ENCODE results near the gene AFG3L2. TPM values are rescaled to one million over a fixed set of nuclear protein-coding genes. Genes with fewer than 3 reads are reported as not detected.

The AFG3L2 gene
- total RNA-seq, 1 donor from 2014 or later: 136 TPM

- no peak for TF ChIP-seq CTCF (IDR thresholded peaks at IDR 0.05; ENCODE audit: borderline replicate concordance)
- Histone ChIP-seq H3K27me3 (ENCODE audit: low read depth) (no peaks in the 10 kb centered on the region), H3K4me3 (no peak overlapping the region), H3K9me3 (replicated peaks) (no peaks in the 10 kb centered on the region), H3K4me1 (peaks cover 39% of the 10 kb centered on the region), H3K27ac (replicated peaks) (peak overlapping the region; percentile 62), H3K36me3 (peaks cover 86% of the 10 kb centered on the region)
- DNase-seq: no peak
- intact Hi-C loops (cut with micrococcal nuclease): no loop called here
Observed at GRCh38 chr18:12329125-12329698, 47.8 kb downstream of the AFG3L2 start.

DNA sequence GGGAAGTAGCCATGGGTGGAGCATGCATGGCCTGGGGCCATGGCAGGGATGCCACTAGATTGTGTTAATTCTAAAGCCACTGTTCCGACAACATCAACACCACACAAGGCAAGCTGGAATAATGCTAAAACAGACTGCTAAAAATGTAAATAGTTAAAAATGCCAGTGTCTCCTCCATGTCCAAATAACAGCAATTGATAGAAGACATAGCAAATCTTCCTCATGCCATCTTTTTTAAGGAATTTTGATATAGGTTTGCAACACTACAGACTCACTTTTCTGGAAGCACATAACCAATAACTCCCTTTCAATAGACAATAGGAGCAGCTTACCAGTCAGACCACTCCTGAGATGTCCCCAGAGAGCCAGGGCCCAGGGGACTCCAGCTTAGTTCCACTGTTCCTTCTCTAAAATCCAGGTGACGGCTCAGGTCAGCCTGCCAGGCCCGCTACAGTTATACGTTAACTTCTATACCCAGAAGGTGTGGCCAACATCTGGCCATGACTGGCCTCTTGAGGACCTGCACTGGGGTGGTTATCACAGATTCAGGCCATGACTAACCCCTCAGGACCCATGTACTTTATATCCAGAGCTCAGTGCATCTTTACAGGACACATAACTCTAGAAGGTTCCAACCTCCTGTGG is 48.7 kb downstream of the AFG3L2 start:
- H3K27me3 ChIP-seq (ENCODE audit: low read depth): no peaks in the 10 kb centered on the region
- no peaks in the 10 kb centered on the region for H3K9me3 ChIP-seq (replicated peaks)
- DNase-seq: no peak
- peak overlapping the region; percentile 62 for H3K27ac ChIP-seq (replicated peaks)
- peak; percentile 8 for TF ChIP-seq CTCF (IDR thresholded peaks at IDR 0.05; ENCODE audit: borderline replicate concordance)
- peaks cover 40% of the 10 kb centered on the region for H3K4me1 ChIP-seq
- intact Hi-C loops (cut with micrococcal nuclease): no loop called here
- H3K36me3 ChIP-seq: peaks cover 88% of the 10 kb centered on the region
- no peak overlapping the region for H3K4me3 ChIP-seq

DNA sequence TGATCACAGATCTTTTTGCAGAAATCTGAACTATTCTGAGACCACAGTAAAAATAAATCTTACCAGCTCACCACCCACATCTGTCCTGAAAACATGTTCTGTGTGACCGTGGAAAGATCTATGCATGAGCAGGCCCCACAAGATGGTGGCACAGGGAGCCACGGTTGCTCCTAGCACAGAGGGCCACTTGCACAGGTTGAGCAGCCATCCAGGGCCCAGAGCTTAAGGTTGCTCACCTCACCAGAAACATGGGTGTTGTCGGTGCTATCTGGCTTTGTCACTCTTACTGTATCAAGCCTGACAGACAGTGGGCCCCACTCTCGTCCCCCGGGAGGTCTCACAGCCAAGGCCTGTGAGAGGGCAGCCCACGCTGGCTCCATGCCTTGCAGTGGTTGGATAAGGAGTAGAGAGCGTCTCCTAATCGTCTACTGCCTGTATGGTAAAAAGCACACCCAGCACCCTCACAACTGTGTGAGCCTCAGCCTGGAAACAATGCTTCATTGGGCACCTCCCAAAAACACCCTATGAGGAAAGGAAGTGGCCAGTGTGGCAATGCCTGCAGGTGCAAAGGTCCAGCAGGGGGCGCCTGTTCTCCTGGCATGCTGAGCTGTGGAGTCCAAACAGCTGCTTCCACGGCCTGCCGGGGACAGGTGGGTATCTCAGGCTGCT is 49.4 kb downstream of the AFG3L2 start:
- H3K4me1 ChIP-seq: peaks cover 47% of the 10 kb centered on the region
- peak overlapping the region; percentile 62 for H3K27ac ChIP-seq (replicated peaks)
- no peak overlapping the region for H3K4me3 ChIP-seq
- intact Hi-C loops (cut with micrococcal nuclease): no loop called here
- no peaks in the 10 kb centered on the region for H3K27me3 ChIP-seq (ENCODE audit: low read depth)
- peaks cover 93% of the 10 kb centered on the region for H3K36me3 ChIP-seq
- peak; percentile 85 for DNase-seq
- TF ChIP-seq CTCF (IDR thresholded peaks at IDR 0.05; ENCODE audit: borderline replicate concordance): peak; percentile 83
- H3K9me3 ChIP-seq (replicated peaks): no peaks in the 10 kb centered on the region

DNA sequence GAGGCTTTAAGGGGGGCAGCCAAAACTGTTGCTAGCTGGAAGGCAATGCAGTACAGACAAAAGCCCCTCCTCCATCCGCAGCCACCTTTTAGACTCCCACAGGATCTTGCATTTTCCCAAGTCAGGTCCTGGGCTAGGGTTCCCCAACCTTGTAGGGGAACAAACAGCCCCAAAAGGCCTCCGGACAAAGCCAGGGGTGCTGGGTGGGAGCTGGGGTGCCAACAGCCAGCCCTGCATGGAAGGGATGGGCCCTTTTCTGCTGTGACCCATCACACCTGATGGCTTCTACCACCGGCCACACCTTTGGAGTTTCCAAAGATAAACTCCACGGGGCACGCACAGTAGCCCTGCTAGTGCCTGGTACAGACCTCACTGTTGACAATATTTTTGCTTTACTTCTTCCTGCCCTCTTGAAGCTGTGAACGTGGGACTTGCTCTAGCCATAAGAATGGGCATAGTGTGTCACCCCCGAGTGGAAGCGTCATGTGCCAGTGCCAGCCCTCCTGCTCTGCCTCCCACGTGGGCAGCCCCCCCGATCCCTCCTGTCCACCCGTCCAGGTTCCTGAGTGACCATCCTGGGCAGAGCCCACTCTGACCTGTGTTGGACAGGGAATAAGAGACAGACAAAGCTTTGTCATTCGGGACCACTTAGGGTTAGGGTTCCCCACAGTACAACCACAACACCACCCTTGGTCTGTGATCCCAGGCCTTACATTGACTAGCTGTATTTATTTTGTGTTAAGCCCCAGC is 50.1 kb downstream of the AFG3L2 start:
- Histone ChIP-seq H3K4me1 (peaks cover 52% of the 10 kb centered on the region), H3K27ac (replicated peaks) (peak overlapping the region; percentile 62), H3K36me3 (peaks cover 98% of the 10 kb centered on the region), H3K27me3 (ENCODE audit: low read depth) (no peaks in the 10 kb centered on the region), H3K4me3 (no peak overlapping the region), H3K9me3 (replicated peaks) (no peaks in the 10 kb centered on the region)
- no peak for DNase-seq
- intact Hi-C loops (cut with micrococcal nuclease): no loop called here
- TF ChIP-seq CTCF (IDR thresholded peaks at IDR 0.05; ENCODE audit: borderline replicate concordance): no peak

DNA sequence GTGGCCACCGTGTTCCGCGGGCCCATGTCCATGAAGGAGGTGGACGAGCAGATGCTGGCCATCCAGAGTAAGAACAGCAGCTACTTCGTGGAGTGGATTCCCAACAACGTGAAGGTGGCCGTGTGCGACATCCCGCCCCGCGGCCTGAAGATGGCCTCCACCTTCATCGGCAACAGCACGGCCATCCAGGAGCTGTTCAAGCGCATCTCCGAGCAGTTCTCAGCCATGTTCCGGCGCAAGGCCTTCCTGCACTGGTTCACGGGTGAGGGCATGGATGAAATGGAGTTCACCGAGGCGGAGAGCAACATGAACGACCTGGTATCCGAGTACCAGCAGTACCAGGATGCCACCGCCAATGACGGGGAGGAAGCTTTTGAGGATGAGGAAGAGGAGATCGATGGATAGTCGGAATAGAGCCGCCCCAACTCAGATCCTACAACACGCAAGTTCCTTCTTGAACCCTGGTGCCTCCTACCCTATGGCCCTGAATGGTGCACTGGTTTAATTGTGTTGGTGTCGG is 51.2 kb downstream of the AFG3L2 start:
- no peaks in the 10 kb centered on the region for H3K27me3 ChIP-seq (ENCODE audit: low read depth)
- no peak overlapping the region for H3K4me3 ChIP-seq
- no peak for DNase-seq
- H3K4me1 ChIP-seq: peaks cover 63% of the 10 kb centered on the region
- no peak for TF ChIP-seq CTCF (IDR thresholded peaks at IDR 0.05; ENCODE audit: borderline replicate concordance)
- H3K9me3 ChIP-seq (replicated peaks): no peaks in the 10 kb centered on the region
- H3K27ac ChIP-seq (replicated peaks): no peak overlapping the region
- intact Hi-C loops (cut with micrococcal nuclease): no loop called here
- peaks cover 99% of the 10 kb centered on the region for H3K36me3 ChIP-seq

Measured in left ventricle myocardium inferior (tissue), 1 donor.